COLO829 (cell line): Measurements from ENCODE around the gene EVI5.
"Not testable (repeated sequence)": the region's sequence is repeated elsewhere in the genome, so short reads cannot be mapped to it uniquely, and the experiment has no call there.

Experiments used
- DNase-seq: peaks from one replicate; pipeline ENCODE4 v3.0.0; 2012; ENCODE audit warnings: low spot score

The EVI5 gene

DNA sequence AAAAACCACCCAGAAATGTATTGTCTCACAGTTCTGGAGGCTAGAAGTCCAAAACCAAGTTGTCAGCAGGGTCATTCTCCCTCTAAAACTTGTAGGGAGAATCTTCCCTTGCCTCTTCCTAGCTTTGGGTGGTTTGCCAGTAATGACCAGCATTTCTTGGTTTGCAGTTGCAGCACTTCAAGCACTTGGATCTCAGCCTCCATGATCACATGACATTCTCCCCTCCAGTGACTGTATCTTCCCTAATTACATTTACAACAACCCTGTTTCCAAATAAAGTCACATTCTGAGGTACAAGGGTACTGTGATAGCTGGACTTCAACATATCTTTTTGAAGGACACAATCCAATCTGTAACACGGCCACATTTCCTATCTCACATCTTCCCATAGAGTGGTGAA is 37.2 kb downstream of the EVI5 start:
- no peak for DNase-seq

DNA sequence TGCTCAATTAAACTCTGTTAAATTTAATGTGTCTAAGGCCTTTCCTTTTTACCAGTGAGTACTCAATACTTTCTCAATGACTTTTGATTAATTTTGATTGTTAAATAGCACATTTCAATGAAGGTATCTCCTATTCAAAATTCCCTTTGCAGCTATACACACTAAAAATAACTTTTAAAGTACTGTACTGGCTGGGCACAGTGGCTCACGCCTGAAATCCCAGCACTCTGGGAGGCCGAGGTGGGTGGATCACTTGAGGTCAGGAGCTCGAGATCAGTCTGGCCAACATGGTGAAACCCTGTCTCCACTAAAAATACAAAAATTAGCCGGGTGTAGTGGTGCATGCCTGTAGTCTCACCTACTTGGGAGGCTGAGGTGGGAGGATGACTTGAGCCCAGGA is 38.7 kb downstream of the EVI5 start:
- DNase-seq = not testable (repeated sequence)

DNA sequence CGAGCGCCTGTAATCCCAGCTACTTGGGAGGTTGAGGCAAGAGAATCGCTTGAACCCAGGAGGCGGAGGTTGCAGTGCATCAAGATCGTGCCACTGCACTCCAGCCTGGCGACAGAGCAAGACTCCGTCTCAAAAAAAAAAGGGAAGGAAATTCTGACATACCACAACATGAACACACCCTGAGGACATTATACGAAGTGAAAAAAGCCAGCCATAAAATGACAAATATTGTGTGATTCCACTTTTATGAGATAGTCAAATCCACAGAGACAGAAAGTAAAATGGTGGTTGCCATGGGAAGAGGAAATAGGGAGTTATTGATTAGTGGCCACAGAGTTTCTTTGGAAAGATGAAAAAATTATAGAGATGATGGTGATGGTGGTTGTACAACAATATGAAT is 41.7 kb downstream of the EVI5 start:
- no peak for DNase-seq

DNA sequence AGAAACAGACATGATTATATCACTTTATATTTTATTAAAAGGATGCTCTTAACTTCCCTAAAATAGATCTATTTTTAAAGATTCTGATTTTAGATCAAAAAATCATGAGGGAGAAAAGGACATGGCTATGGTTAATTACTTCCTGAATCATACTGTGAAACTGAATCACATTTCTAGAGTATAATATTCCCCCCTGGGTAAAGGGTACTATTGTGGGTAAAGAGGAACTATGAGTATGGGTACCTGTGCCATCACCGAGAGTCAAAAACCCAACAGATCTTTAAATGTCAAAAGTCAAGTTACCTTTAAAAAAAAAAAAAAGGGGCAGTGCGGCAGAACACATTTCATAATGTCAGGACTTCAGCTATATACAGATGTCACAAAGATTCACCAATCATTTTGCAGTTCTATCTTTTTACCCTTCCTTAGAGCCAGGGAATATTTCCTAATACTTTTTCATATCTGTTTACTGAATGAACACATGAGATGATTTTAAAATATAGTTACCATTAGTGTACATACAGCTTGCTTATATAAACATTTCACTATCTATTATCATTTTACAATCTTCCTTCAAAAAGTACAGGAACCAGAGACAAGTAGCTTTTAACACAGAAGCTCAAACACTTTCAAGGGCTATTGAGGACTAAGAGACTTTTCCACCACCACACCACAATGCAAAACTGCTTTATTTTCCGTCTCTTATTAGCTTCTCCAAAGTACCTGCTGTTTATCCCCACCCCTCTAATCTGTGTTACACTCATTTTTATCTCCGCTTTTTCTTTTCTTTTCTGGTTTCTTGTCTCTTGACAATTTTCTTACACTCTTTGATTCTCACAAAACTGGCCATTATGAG is 45.0 kb downstream of the EVI5 start:
- DNase-seq = no peak

DNA sequence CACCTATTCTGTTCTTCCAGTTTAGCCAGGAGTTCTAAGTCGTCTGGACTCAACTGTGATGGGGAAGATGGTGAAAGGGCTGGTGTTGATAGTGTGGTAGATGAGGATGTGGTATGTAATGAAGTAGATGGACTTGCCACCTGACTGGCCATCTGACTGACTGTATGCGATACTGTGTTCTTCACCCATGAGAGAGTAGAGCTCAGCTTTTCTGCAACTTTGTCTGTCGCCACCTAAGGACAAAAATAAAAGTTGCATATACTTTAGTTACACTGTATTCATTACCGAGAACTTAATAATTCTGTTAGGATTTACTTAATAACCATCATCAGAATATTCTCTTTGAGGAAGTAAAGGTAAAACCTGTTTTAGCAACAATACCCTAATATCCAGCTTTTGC is 48.5 kb downstream of the EVI5 start:
- DNase-seq = no peak

DNA sequence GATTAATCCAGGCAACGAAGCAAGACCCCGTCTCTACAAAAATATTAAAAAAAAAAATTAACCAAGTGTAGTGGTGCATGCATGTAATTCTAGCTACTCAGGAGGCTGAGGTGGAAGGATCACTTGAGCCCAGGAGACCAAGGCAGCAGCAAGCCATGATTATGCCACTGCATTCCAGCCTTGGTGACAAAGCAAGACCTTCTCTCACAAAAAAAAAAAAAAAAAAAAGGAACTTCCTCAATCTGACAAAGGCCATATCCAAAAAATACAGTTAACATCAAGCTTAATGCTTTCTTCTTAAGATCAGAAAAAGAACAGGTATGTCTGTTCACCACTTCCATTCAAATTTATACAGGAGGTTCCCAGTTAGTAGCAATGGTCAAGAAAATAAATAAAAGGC is 54.4 kb downstream of the EVI5 start:
- DNase-seq = no peak

DNA sequence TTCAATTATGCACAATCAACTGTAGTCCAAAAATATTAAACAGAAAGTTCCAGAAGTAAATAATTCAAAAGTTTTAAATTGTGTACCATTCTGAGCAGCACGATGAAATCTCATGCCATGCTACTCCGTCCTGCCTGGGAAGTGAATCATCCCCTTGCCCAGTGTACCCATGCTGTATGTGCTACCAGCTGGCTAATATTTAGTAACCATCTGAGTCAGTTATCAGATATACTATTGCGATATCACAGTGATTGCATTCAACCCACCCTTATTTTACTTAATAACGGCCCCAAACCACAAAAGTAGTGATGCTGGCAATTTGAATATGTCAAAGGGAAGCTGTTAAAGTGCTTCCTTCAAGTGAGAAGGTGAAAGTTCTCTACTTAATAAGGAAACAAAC is 56.2 kb downstream of the EVI5 start:
- no peak for DNase-seq

DNA sequence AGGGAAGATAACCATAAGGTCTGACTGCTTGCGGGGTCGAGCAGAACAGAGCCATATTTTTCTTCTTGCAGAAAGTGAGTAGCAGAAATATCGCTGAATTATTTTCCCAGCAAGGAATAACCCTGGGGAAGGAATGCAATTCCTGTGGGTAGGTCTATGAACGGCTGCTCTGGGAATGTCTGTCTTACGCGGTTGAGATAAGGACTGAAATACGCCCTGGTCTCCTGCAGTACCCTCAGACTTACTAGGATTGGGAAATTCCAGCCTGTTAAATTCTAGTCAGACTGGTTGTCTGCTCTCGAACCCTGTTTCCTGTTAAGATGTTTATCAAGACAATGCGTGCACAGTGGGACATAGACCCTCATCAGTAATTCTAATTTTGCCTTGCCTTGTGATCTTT is 61.2 kb downstream of the EVI5 start:
- DNase-seq = not testable (repeated sequence)

DNA sequence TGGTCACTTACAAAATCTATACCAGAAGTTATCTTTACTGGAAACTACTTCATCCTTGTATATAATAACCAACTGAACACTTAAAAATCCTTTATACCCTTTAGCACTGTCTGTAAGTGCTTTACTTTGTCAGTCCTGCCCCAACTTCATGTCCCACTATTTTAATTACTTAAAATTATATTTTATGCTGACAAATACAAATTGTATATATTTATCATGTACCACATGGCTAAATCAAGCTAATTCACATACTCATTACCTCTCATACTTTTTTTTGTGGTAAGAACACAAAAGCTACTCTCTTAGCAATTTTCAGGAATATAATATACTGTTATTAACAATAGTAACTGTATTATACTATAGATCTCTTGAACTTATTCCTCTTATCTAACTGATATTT is 63.0 kb downstream of the EVI5 start:
- no peak for DNase-seq

DNA sequence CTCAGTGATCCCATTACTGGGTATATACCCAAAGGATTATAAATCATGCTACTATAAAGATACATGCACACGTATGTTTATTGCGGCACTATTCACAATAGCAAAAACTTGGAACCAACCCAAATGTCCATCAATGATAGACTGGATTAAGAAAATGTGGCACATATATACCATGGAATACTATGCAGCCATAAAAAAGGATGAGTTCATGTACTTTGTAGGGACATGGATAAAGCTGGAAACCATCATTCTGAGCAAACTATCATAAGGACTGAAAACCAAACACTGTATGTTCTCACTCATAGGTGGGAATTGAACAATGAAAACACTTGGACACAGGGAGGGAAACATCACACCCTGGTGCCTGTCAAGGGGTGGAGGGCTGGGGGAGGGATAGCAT is 63.8 kb downstream of the EVI5 start:
- not testable (repeated sequence) for DNase-seq

DNA sequence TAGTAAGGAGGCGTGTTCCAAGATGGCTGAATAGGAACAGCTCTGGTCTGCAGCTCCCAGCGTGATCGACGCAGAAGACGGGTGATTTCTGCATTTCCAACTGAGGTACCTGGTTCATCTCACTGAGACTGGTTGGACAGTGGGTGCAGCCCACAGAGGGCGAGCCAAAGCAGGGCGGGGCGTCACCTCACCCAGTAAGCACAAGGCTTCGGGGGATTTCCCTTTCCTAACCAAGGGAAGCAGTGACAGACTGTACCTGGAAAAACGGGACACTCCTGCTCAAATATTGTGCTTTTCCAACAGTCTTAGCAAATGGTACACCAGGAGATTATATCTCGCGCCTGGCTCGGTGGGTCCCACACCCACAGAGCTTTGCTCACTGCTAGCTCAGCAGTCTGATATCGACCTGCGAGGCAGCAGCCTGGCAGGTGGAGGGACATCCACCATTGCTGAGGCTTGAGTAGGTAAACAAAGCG is 69.4 kb downstream of the EVI5 start:
- not testable (repeated sequence) for DNase-seq

DNA sequence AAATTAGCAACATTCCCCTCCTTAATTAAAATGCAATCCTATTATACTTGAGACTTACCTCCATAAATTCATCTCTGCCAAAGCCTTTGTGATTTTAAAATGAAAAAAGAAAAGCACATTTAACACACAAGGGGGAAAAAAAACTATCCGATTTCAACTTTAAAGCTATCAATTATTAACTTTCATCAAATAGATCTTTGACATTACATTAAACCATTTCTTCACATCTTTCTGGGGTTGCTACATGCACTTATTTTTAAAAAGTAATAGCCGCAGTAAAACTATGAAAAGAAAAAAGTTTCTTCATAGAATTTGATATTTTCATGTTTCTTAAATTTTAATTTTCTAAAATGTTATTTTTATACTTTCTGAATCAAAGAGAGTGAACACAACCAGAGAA is 71.0 kb downstream of the EVI5 start:
- no peak for DNase-seq

DNA sequence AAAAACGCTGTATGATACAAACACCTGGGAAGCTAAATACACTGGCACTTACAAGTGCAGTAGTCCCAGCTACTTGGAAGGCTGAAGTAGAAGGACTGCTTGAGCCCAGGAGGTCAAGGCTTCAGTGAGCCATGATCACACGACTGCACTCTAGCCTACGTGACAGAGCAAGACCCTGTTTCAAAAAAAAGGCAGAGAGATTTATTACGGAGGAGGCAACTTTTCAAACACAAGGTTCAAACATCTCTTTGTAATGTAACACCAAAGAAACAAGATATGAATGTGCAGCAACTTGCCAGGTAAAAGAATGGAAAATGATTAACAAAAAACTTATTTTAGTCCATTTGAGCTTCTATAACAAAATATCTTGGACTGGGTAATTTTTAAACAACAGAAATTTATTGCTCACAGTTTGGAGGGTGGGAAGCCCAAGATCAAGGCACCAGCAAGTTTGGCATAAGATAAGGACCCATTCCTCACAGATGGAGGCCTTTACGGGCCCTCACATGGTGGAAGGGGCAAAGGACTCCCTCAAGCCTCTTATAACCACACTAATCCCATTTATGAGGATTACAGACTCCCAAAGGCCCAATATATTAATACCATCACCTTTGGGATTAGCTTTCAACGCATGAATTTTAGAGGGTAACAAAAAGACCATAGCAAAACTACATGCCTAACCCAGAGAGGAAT is 73.3 kb downstream of the EVI5 start:
- DNase-seq = no peak

DNA sequence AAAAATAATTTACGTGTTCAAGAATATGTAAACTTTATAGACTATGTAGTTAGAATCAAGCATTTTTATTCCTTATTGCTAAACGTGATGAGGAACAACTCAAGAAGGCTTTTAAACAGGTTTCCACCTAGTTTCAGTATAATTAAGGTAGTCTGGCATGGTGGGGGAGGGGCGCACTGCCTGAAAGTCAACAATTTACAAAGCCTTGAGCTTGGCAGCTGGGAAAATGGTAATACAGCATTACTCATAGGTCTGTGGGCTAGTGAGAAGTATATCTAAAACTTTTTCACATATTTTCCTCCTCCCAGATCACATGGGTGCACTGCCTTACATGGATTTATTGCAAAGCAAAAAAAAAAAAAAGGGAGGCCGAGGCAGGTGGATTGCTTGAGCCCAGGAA is 75.2 kb downstream of the EVI5 start:
- DNase-seq = no peak

DNA sequence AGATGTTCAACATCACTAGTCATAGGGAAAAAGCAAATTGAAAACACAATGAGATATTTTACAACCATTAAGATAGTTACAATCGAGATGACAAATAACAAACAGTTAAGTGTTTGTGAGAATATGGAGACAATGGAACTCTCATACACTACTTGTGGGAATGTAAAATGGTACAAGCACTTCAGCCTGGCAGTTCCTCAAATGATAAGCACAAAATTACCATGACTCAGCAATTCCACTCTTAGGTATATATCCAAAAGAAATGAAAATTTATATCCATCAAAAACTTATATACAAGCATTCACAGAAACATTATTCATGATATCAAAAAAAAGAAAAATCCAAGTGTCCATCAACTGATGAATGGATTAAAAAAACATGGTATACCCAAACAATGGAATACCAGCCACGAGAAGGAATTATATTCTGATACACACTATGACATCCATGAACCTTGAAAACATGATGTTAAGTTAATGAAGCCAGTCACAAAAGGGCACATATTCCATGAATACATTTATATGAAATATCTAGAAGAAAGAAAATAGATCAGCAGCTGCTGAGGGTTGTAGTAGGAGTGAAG is 76.4 kb downstream of the EVI5 start:
- DNase-seq = no peak

DNA sequence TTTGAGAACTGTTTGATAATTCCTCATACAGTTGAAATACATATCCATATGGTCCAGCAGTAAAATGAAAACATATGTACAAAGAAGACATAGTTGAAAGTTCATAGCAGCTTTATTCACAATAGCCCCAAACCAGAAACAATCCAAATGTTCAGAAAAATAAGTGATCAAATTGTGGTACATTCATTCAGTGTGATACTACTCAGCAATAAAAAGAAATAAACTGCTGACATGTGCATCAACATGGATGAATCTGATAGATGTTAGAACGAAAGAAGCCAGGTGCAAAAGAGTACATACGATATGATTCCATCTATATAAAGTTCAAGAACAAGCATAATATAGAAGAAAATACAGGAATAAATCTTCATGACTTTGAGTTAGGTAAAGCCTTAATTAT is 77.2 kb downstream of the EVI5 start:
- no peak for DNase-seq

DNA sequence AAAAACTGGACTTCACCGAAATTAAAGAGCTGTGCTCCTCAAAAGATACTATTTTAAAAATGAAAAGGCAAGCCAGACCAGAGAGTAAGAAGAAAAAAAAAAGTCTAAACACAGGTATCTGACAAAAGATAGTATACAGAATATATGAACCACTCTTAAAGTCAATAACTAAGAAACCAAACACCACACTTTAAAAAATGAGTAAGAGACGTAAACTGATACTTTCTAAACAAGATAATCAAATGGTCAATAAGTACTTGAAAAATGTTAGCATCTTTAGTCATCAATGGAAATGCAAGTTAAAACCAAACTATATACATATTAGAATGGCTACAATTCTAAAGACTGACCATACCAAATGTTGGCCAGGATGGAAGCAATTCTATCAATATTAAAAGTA is 77.6 kb downstream of the EVI5 start:
- DNase-seq = no peak

DNA sequence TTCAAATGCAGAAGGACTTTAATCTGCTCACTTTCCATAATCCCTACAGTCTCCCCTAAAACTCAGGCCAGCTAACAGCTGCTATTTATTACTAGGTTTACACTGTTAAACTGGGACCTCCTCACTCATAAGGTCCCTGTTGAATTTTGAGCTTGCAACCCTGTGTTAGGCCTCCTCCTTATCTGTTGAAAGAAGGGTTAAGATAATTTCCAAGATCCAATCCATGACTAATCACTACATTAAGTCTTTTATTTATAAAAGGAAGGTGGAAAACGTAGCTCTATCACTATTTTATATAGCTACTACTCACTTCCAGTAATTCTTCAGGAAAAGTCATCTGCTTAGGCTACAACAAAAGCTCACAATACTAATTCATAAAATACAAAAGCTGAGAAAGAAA is 79.5 kb downstream of the EVI5 start:
- DNase-seq = no peak

DNA sequence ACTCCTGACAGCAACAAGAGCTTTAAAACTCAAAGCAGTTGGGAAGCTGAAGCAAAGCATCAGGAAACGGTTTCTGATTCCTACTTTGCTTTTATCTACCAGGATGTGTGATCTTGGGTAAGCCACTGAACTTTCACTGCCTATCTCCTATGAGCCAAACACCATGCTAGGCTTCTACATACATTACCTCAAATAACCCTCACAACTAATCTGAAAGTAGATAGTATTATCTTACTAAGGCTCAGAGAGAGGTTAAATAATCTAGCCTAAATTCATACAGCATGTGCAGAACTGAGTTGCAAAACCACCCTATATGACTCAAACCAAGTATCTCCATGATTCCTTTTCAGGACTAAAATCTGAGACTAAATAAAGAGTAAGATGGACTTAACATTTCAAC is 83.8 kb downstream of the EVI5 start:
- DNase-seq = no peak

DNA sequence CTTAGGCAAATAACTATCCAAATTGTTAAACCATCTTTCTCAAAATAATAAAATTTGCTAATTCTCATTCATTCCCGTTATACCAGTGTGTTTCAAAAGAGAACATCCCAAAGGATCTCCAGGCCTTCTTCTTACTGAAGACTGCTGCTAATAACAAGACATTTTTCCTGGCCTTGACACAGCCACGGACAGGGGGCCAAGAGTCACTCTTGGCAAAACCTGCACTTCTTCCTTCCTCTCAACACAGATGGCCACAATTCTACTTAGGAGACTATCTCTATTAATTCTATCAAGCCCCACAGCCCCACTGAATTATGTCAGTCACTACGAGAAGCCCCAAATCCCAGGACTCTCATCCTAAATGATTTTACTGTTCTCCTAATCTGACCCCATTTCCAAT is 86.0 kb downstream of the EVI5 start:
- no peak for DNase-seq

DNA sequence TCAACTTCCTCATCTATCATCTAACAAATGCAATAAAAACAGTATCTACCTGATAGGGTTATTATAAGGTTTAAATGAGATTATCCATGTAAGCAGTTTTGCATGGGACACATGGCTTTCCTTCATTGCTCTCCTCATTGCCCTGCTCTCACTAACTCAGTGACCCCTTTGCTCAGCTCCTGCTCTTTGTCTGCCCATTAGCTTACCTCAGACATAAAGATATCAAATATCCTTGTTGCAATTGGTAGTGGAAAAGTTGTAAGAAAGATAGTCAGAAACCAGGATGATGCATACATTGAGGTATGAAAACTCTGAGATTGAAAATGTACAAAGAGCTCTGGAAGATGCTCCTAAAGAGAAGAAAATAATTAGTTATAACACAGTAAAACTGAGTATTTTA is 89.8 kb downstream of the EVI5 start:
- DNase-seq = no peak

DNA sequence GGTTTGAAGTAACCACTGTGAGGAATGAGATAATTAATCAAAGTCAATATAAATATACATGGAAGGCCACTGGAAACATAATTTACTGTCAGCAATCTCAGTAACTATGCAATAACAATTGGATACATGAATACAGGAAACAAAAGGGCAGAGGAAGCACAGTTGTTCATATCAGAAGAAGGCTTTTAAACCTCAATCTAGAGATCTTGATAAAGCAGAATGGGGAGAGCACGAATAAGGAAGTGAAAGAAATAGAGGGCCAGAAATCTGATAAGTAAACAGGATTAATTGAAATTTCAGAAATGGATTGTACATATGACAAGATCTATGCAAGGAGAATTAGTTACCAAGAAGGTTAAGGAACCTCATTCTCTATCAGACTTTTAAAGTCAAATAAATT is 93.0 kb downstream of the EVI5 start:
- no peak for DNase-seq

DNA sequence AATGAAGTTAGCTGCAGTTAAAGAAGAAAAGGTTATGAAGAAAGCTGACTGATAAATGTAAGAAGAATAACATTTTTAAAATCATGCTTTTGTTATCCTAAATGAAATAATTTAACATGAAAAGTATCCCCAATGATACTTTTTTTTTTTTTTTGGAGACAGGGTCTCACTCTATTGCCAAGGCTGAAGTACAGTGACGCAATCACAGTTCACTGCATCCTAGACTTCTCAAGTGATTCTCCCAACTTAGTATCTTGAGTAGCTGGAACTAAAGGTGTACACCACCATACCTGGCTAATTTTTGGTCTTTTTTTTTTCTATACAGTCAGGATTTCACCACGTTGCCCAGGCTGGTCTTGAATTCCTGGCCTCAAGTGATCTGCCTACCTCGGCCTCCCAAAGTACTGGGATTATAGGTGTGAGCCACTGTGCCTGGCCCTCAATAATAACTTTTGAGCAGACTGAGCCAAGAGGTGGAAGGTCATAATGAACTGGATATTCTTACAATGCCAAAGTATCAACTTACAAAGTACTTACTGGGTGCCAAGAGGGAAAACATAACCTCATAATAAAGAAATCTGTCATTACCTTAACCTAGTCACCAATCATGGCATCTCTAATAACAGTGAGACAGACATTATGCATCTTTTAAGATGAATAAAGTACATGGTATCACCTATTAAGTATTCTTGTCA is 94.5 kb downstream of the EVI5 start:
- DNase-seq = no peak
